Measurements from ENCODE around the gene ADGRG3.
A peak's percentile ranks its signal among the peaks of the same experiment; 100 is the strongest.

Gene ADGRG3

GRCh38 chr16:57668263-57668571, at the start of gene ADGRG3:
Gene ADGRG3 (plus strand): TSS chr16:57668306. CDS start chr16:57668348, 42 bp downstream.
- Histone ChIP-seq H3K4me3 (ENCODE audit: low read depth, low read length) (no peak within 1 kb of the TSS), H3K36me3 (ENCODE audit: control insufficient read depth, insufficient read depth, low read length) (no peaks in the 10 kb centered on the region), H3K4me1 (ENCODE audit: control insufficient read depth, insufficient read depth, low read length) (peaks cover 6% of the 10 kb centered on the region; the same call in 1 of the 2 replicates), H3K27ac (ENCODE audit: low read depth, low read length) (no peak within 1 kb of the TSS), H3K9me3 (ENCODE audit: control insufficient read depth, insufficient read depth, low read depth, low read length) (no peaks in the 10 kb centered on the region), H3K27me3 (ENCODE audit: control insufficient read depth, insufficient read depth, low read length) (0 out of 2 replicates have a peak, but pooled peaks cover 3% of the 10 kb centered on the region), H3K9ac (ENCODE audit: low read length) (no peak within 1 kb of the TSS)

GRCh38 chr16:57619133-57619605, 48.9 kb upstream of the ADGRG3 start:
- Histone ChIP-seq H3K36me3 (ENCODE audit: control insufficient read depth, insufficient read depth, low read length) (no peaks in the 10 kb centered on the region), H3K9me3 (ENCODE audit: control insufficient read depth, insufficient read depth, low read depth, low read length) (no peaks in the 10 kb centered on the region), H3K4me3 (ENCODE audit: low read depth, low read length) (no peak overlapping the region), H3K9ac (ENCODE audit: low read length) (no peak overlapping the region), H3K27me3 (ENCODE audit: control insufficient read depth, insufficient read depth, low read length) (no peaks in the 10 kb centered on the region), H3K4me1 (ENCODE audit: control insufficient read depth, insufficient read depth, low read length) (peaks cover 35% of the 10 kb centered on the region), H3K27ac (ENCODE audit: low read depth, low read length) (no peak overlapping the region)

GRCh38 chr16:57619606-57620334, 48.3 kb upstream of the ADGRG3 start:
- peaks cover 38% of the 10 kb centered on the region for H3K4me1 ChIP-seq (ENCODE audit: control insufficient read depth, insufficient read depth, low read length)
- no peak overlapping the region for H3K27ac ChIP-seq (ENCODE audit: low read depth, low read length)
- H3K9ac ChIP-seq (ENCODE audit: low read length), result no peak overlapping the region
- H3K9me3 ChIP-seq (ENCODE audit: control insufficient read depth, insufficient read depth, low read depth, low read length), result no peaks in the 10 kb centered on the region
- H3K36me3 ChIP-seq (ENCODE audit: control insufficient read depth, insufficient read depth, low read length), result no peaks in the 10 kb centered on the region
- no peak overlapping the region for H3K4me3 ChIP-seq (ENCODE audit: low read depth, low read length)
- no peaks in the 10 kb centered on the region for H3K27me3 ChIP-seq (ENCODE audit: control insufficient read depth, insufficient read depth, low read length)

- Histone ChIP-seq H3K9ac (ENCODE audit: low read length) (no peak overlapping the region), H3K9me3 (ENCODE audit: control insufficient read depth, insufficient read depth, low read depth, low read length) (no peaks in the 10 kb centered on the region), H3K4me3 (ENCODE audit: low read depth, low read length) (no peak overlapping the region), H3K27ac (ENCODE audit: low read depth, low read length) (no peak overlapping the region), H3K36me3 (ENCODE audit: control insufficient read depth, insufficient read depth, low read length) (no peaks in the 10 kb centered on the region), H3K27me3 (ENCODE audit: control insufficient read depth, insufficient read depth, low read length) (no peaks in the 10 kb centered on the region), H3K4me1 (ENCODE audit: control insufficient read depth, insufficient read depth, low read length) (peaks cover 38% of the 10 kb centered on the region)
These were observed 47.5 kb upstream of the ADGRG3 start for GRCh38 chr16:57620335-57621231.

GRCh38 chr16:57621521-57622271, 46.4 kb upstream of the ADGRG3 start:
- Histone ChIP-seq H3K27me3 (ENCODE audit: control insufficient read depth, insufficient read depth, low read length) (no peaks in the 10 kb centered on the region), H3K4me3 (ENCODE audit: low read depth, low read length) (no peak overlapping the region), H3K9me3 (ENCODE audit: control insufficient read depth, insufficient read depth, low read depth, low read length) (no peaks in the 10 kb centered on the region), H3K27ac (ENCODE audit: low read depth, low read length) (no peak overlapping the region), H3K4me1 (ENCODE audit: control insufficient read depth, insufficient read depth, low read length) (peaks cover 38% of the 10 kb centered on the region), H3K36me3 (ENCODE audit: control insufficient read depth, insufficient read depth, low read length) (no peaks in the 10 kb centered on the region), H3K9ac (ENCODE audit: low read length) (no peak overlapping the region)

GRCh38 chr16:57622361-57623250, 45.5 kb upstream of the ADGRG3 start:
- Histone ChIP-seq H3K27me3 (ENCODE audit: control insufficient read depth, insufficient read depth, low read length) (no peaks in the 10 kb centered on the region), H3K27ac (ENCODE audit: low read depth, low read length) (no peak overlapping the region), H3K4me1 (ENCODE audit: control insufficient read depth, insufficient read depth, low read length) (peaks cover 46% of the 10 kb centered on the region), H3K36me3 (ENCODE audit: control insufficient read depth, insufficient read depth, low read length) (no peaks in the 10 kb centered on the region), H3K4me3 (ENCODE audit: low read depth, low read length) (no peak overlapping the region), H3K9ac (ENCODE audit: low read length) (peak overlapping the region; percentile 40), H3K9me3 (ENCODE audit: control insufficient read depth, insufficient read depth, low read depth, low read length) (no peaks in the 10 kb centered on the region)

GRCh38 chr16:57623251-57624043, 44.7 kb upstream of the ADGRG3 start:
- H3K9me3 ChIP-seq (ENCODE audit: control insufficient read depth, insufficient read depth, low read depth, low read length), result no peaks in the 10 kb centered on the region
- H3K36me3 ChIP-seq (ENCODE audit: control insufficient read depth, insufficient read depth, low read length), result no peaks in the 10 kb centered on the region
- H3K27me3 ChIP-seq (ENCODE audit: control insufficient read depth, insufficient read depth, low read length), result no peaks in the 10 kb centered on the region
- H3K27ac ChIP-seq (ENCODE audit: low read depth, low read length), result no peak overlapping the region
- H3K4me3 ChIP-seq (ENCODE audit: low read depth, low read length), result no peak overlapping the region
- peaks cover 54% of the 10 kb centered on the region for H3K4me1 ChIP-seq (ENCODE audit: control insufficient read depth, insufficient read depth, low read length)
- H3K9ac ChIP-seq (ENCODE audit: low read length), result peak overlapping the region; percentile 40

GRCh38 chr16:57624044-57624688, 43.9 kb upstream of the ADGRG3 start:
- peaks cover 60% of the 10 kb centered on the region for H3K4me1 ChIP-seq (ENCODE audit: control insufficient read depth, insufficient read depth, low read length)
- H3K9me3 ChIP-seq (ENCODE audit: control insufficient read depth, insufficient read depth, low read depth, low read length), result no peaks in the 10 kb centered on the region
- H3K27ac ChIP-seq (ENCODE audit: low read depth, low read length), result no peak overlapping the region
- H3K9ac ChIP-seq (ENCODE audit: low read length), result no peak overlapping the region
- no peaks in the 10 kb centered on the region for H3K36me3 ChIP-seq (ENCODE audit: control insufficient read depth, insufficient read depth, low read length)
- H3K27me3 ChIP-seq (ENCODE audit: control insufficient read depth, insufficient read depth, low read length), result no peaks in the 10 kb centered on the region
- no peak overlapping the region for H3K4me3 ChIP-seq (ENCODE audit: low read depth, low read length)

GRCh38 chr16:57624806-57625500, 43.2 kb upstream of the ADGRG3 start:
- H3K36me3 ChIP-seq (ENCODE audit: control insufficient read depth, insufficient read depth, low read length), result no peaks in the 10 kb centered on the region
- no peak overlapping the region for H3K27ac ChIP-seq (ENCODE audit: low read depth, low read length)
- H3K4me3 ChIP-seq (ENCODE audit: low read depth, low read length), result no peak overlapping the region
- H3K9ac ChIP-seq (ENCODE audit: low read length), result no peak overlapping the region
- H3K27me3 ChIP-seq (ENCODE audit: control insufficient read depth, insufficient read depth, low read length), result no peaks in the 10 kb centered on the region
- H3K9me3 ChIP-seq (ENCODE audit: control insufficient read depth, insufficient read depth, low read depth, low read length), result no peaks in the 10 kb centered on the region
- peaks cover 56% of the 10 kb centered on the region for H3K4me1 ChIP-seq (ENCODE audit: control insufficient read depth, insufficient read depth, low read length)
